GM20431 (cell line): ENCODE data around the gene OR4Q3.
"Not testable (repeated sequence)": the region's sequence is repeated elsewhere in the genome, so short reads cannot be mapped to it uniquely, and the experiment has no call there.

ENCODE experiments used
- in situ Hi-C: fragments of 300-500 bp; cut with MseI, MboI; formaldehyde crosslinking; loops from one replicate; pipeline ENCODE4 v1.15.0; 2020; ENCODE audit warnings: low sequenced_read_pairs; ENCODE audit not compliant: unreplicated experiment

The OR4Q3 gene

GRCh38 chr14:19743256-19743655, at the start of gene OR4Q3:
Gene OR4Q3 (plus strand): TSS chr14:19743571.
- in situ Hi-C loops = no loop called here

- in situ Hi-C loops = no loop called here
These were observed 14.0 kb upstream of the OR4Q3 start for GRCh38 chr14:19729359-19729758.

- in situ Hi-C loops = no loop called here
These were observed 13.6 kb upstream of the OR4Q3 start for GRCh38 chr14:19729763-19730162.

GRCh38 chr14:19733893-19734292, 9.5 kb upstream of the OR4Q3 start:
- in situ Hi-C loops = not testable (repeated sequence)

GRCh38 chr14:19752316-19752715, 8.9 kb downstream of the OR4Q3 start:
- in situ Hi-C loops = not testable (repeated sequence)

GRCh38 chr14:19754172-19754571, 10.8 kb downstream of the OR4Q3 start:
- in situ Hi-C loops = no loop called here

GRCh38 chr14:19771491-19771890, 28.1 kb downstream of the OR4Q3 start:
- in situ Hi-C loops = not testable (repeated sequence)

GRCh38 chr14:19771895-19772430, 28.6 kb downstream of the OR4Q3 start:
- in situ Hi-C loops = no loop called here

- in situ Hi-C loops = not testable (repeated sequence)
These were observed 29.1 kb downstream of the OR4Q3 start for GRCh38 chr14:19772454-19772853.

- in situ Hi-C loops = not testable (repeated sequence)
These were observed 29.8 kb downstream of the OR4Q3 start, which contains the start of gene OR4M1 for GRCh38 chr14:19773204-19773603. Gene OR4M1 (plus strand): TSS chr14:19773504. CDS start chr14:19780323, 6,819 bp downstream.

GRCh38 chr14:19775587-19775986, 32.2 kb downstream of the OR4Q3 start:
- in situ Hi-C loops = no loop called here

GRCh38 chr14:19785848-19786247, 42.5 kb downstream of the OR4Q3 start:
- in situ Hi-C loops = not testable (repeated sequence)

GRCh38 chr14:19787318-19787717, 43.9 kb downstream of the OR4Q3 start:
- in situ Hi-C loops = not testable (repeated sequence)

GRCh38 chr14:19788150-19788549, 44.8 kb downstream of the OR4Q3 start:
- in situ Hi-C loops = not testable (repeated sequence)

- in situ Hi-C loops = not testable (repeated sequence)
These were observed 53.2 kb downstream of the OR4Q3 start for GRCh38 chr14:19796520-19797108.
